ENCODE data around the gene DAZAP1. TPM values are rescaled to one million over a fixed set of nuclear protein-coding genes. Genes with fewer than 3 reads are reported as not detected.
A peak's percentile ranks its signal among the peaks of the same experiment; 100 is the strongest.

Gene DAZAP1
- total RNA-seq, 1 donor from 2014 or later: 98.7 TPM

DNA sequence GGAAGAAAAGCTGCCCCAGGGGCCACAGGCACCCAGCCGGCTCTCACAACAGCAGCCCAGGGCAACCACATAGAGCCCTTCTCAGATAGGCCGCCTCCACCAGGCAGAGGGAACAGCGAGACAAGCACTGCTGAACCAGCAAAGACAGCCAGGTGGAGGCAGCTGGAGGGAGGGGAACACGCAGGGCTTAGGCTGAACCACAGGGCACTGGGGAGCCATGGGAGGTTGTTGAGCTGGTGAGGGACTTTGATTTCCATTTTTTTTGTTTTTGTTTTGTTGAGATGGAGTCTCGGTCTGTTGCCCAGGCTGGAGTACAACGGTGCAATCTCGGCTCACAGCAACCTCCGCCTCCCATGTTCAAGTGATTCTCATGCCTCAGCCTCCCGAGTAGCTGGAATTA is 9.5 kb upstream of the DAZAP1 start:
- no peak overlapping the region for H3K27ac ChIP-seq
- intact Hi-C loops (cut with DNase I): no loop called here
- H3K36me3 ChIP-seq: peaks cover 14% of the 10 kb centered on the region
- TF ChIP-seq, protein P1, sequence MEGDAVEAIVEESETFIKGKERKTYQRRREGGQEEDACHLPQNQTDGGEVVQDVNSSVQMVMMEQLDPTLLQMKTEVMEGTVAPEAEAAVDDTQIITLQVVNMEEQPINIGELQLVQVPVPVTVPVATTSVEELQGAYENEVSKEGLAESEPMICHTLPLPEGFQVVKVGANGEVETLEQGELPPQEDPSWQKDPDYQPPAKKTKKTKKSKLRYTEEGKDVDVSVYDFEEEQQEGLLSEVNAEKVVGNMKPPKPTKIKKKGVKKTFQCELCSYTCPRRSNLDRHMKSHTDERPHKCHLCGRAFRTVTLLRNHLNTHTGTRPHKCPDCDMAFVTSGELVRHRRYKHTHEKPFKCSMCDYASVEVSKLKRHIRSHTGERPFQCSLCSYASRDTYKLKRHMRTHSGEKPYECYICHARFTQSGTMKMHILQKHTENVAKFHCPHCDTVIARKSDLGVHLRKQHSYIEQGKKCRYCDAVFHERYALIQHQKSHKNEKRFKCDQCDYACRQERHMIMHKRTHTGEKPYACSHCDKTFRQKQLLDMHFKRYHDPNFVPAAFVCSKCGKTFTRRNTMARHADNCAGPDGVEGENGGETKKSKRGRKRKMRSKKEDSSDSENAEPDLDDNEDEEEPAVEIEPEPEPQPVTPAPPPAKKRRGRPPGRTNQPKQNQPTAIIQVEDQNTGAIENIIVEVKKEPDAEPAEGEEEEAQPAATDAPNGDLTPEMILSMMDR (IDR thresholded peaks at IDR 0.05): no peak
- peaks cover 18% of the 10 kb centered on the region for H3K4me1 ChIP-seq
- ATAC-seq: no peak
- H3K4me3 ChIP-seq: no peak overlapping the region
- DNase-seq: no peak
- no peaks in the 10 kb centered on the region for H3K9me3 ChIP-seq
- peaks cover 5% of the 10 kb centered on the region for H3K27me3 ChIP-seq

DNA sequence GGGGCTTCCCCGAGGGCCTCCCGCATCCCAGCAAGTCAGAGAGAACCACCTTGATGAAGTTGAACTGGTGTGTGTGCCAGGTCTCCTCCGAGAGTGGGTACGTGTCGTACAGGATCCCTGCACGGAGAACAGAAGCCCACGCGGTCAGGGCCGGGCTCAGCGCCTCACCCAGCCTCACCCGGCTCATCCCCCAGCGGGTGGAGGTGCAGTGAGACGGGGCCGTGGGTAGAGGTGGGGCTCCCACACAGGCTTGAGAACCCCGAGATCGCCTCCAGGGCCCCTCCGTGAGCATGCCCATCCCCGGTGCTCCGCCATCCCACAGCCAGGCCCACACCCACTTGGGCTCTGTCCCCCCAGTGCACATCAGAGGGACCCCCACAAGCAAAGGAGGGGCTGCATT is 8.3 kb upstream of the DAZAP1 start:
- intact Hi-C loops (cut with DNase I): no loop called here
- no peak overlapping the region for H3K27ac ChIP-seq

DNA sequence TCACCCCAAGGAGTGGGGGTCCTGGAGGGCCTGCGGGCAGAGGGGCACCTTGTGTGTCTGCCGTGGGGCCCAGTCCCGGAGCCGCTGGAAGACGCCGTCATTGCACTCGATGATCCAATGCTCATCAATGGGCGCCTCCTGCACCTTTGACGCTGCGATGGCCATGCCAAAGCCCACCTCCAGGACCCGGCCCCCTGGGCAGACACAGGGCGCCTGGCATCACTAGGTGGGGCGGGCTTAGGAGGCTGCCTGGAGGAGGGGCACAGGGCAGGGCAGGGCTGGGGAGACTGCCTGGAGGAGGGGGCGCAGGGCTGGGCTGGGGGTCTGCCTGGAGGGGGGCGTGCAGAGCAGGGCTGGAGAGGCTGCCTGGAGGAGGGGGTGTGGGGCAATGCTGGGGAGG is 7.6 kb upstream of the DAZAP1 start:
- ATAC-seq (no peak), DNase-seq (no peak)
- Histone ChIP-seq H3K27me3 (peaks cover 5% of the 10 kb centered on the region), H3K9me3 (no peaks in the 10 kb centered on the region), H3K4me3 (no peak overlapping the region), H3K36me3 (no peaks in the 10 kb centered on the region), H3K27ac (no peak overlapping the region), H3K4me1 (peaks cover 18% of the 10 kb centered on the region)
- TF ChIP-seq, protein P1 (IDR thresholded peaks at IDR 0.05): no peak
- intact Hi-C loops (cut with DNase I): no loop called here

More for the DNA sequence above, 8.3 kb upstream of the DAZAP1 start:
- H3K4me3 ChIP-seq: no peak overlapping the region
- peaks cover 2% of the 10 kb centered on the region for H3K36me3 ChIP-seq
- H3K9me3 ChIP-seq: no peaks in the 10 kb centered on the region
- TF ChIP-seq, protein P1 (IDR thresholded peaks at IDR 0.05): no peak
- H3K27me3 ChIP-seq: peaks cover 5% of the 10 kb centered on the region
- H3K4me1 ChIP-seq: peaks cover 18% of the 10 kb centered on the region
- ATAC-seq (no peak), DNase-seq (no peak)

DNA sequence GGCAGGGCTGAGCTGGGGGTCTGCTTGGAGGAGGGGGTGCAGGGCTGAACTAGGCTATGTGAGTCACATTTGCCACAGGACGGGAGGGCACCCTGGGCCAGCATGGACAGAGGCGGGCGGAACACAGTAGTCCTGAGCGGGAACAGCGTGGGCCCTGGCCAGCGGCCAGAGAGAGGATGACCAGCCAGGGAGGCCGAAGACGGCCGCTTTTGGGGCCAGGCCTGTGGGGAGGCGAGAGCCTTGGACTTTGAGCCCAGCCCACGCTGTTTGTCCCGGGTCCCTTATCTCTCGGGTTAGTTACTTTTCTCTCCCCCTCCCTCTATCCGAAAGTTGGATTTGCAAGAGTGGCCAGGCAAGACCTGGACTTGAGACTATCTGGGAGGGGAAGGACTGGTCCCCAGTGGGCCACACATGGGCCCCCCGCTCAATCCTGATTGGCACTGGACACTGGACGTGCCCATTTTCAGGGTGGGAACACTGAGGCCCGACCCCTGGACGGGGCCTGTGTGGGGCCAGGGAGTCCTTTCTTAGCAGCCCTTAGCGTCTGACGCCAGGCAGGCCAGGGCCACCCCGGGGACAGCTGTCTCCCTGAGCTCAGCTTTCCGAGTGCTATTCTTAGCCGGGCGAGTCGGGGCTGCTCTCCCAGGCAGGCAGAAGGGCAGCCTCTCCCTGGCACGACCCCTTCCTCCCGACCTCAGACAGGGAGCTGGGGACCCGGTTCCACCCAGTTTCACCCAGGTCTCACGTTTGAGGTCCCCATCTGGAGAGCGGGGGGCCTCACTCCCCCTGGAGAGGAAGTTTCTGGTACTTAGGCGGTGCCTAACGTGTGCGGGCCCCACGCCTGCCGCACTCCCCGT is 6.9 kb upstream of the DAZAP1 start:
- peak; percentile 22 for ATAC-seq
- Histone ChIP-seq H3K9me3 (no peaks in the 10 kb centered on the region), H3K36me3 (no peaks in the 10 kb centered on the region), H3K27me3 (peaks cover 5% of the 10 kb centered on the region), H3K4me1 (peaks cover 18% of the 10 kb centered on the region), H3K27ac (no peak overlapping the region), H3K4me3 (peak overlapping the region; percentile 66)
- intact Hi-C loops (cut with DNase I): no loop called here
- TF ChIP-seq, protein P1 (IDR thresholded peaks at IDR 0.05): no peak
- no peak for DNase-seq

DNA sequence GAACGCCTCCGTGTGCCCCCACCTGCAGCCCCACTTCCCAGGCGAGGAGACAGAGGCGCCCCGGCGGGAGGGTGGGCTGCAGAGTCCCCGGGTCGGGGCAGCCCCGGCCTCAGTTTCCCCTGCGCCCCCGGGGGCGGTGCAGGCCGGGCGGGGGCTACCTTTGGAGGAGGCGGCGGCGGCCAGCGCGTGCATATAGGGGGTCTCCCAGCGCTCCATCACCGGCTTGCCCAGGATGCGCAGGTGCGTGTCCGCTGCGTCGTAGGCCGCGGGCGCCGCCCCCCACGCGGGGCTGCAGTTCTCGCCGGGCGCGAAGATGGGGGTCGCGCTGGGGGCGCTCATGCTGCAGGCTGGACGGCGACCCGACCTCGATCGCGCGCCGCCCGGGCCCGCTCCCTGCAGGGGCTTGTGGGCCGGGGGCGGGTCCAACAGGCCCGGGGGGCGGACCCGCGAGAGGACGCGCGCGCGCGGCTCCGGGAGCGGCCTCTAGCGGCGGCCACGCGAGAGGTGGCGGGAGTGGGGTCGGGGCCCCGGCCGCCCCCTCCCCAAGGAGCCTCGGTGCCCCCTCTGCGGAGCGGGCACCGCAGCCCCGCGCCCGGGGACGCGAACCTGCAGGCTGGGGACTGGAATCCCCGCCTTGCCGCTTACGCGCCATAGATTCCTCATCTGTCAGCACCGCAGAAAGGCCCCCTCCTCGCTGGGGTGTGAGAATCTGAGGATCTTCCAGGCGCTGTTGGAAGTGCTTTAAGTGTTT is 6.1 kb upstream of the DAZAP1 start, which contains the start of gene GAMT:
GAMT (minus strand) TSS at position 405 of the 751 bp plus-strand sequence; CDS start at position 339, 66 bp downstream.
- Histone ChIP-seq H3K27ac (no peak within 1 kb of the TSS), H3K27me3 (peaks cover 5% of the 10 kb centered on the region), H3K4me1 (peaks cover 18% of the 10 kb centered on the region), H3K36me3 (no peaks in the 10 kb centered on the region), H3K4me3 (peak within 1 kb of the TSS; percentile 66), H3K9me3 (no peaks in the 10 kb centered on the region)
- ATAC-seq: peak; percentile 62
- TF ChIP-seq, protein P1 (IDR thresholded peaks at IDR 0.05): peak; percentile 49
- no peak for DNase-seq
- intact Hi-C loops (cut with DNase I): no loop called here

All from upper lobe of right lung (tissue), 1 donor.